Transverse colon (tissue), 3 donors: ENCODE data around the gene RBM41.

Experiments
- CTCF ChIP-seq, 5 experiments: fragments of 200-600 bp in 3 of 5; fragments of 450-650 bp in 2 of 5; sonication (generic) in 3 of 5; IDR thresholded peaks; 1 replicate in 2 of 5; 2 replicates in 3 of 5; pipeline ENCODE4 v1.5.1; 2016 to 2017; ENCODE audit warnings: antibody characterized with exemption in 5 of 5, inconsistent platforms in 3 of 5, mild to moderate bottlenecking in 2 of 5, moderate library complexity in 1 of 5
- EP300 ChIP-seq: sonication (generic); formaldehyde crosslinking; IDR thresholded peaks from one replicate; pipeline ENCODE4 v1.6.1; 2017; ENCODE audit warnings: antibody characterized with exemption, low read depth

- no peak for TF ChIP-seq CTCF (IDR thresholded peaks at IDR 0.05)
- TF ChIP-seq EP300 = no peak
Measured at GRCh38 chrX:107047622-107048021, 71.0 kb downstream of the RBM41 start.
